Lung microvascular endothelial cell (primary cell): Measurements from ENCODE around the gene HPCAL1. TPM values are rescaled to one million over a fixed set of nuclear protein-coding genes. Genes with fewer than 3 reads are reported as not detected.

ENCODE experiments used
- DNase-seq, 2 donors: peaks; one replicate each; pipeline versions ENCODE4 v3.0.0 to v3.0.0-alpha.2; 2010; ENCODE audit warnings: low read depth in 2 of 2
- total RNA-seq: library from RNA; depleted of rRNA; stranded (reverse); fragments of >200 nt; gene quantifications from 2 replicates; pipeline ENCODE4 v1.2.1, GENCODE V29; 2014

Gene HPCAL1
- total RNA-seq, 1 donor from 2014 or later: 33.7 TPM

DNA sequence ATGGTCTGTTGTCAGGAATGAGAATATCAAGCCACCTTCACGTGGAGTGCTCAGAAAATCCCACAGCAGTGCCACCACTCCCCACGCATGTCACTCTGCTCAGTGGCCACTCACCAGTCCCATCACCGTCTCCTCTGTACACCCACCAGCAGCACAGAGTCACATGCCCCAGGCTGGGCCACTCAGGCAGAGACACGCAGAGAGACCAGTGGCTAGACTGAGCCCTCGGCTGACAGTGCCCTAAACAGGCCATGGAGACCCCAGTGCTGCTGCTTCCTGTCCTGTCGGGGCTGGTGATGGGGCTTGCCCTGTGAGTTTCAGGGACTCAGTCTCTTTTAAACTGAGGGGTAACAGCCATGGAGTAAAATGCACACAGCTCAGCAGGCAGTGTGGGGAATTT, 119.5 kb downstream of the HPCAL1 start:
- no peak for DNase-seq

GRCh38 chr2:10422732-10423399, 120.2 kb downstream of the HPCAL1 start:
- no peak for DNase-seq

- no peak for DNase-seq
These were observed 120.7 kb downstream of the HPCAL1 start for GRCh38 chr2:10423400-10423774.

- no peak for DNase-seq
These were observed 121.3 kb downstream of the HPCAL1 start for GRCh38 chr2:10424051-10424450.

GRCh38 chr2:10424916-10425505, 122.3 kb downstream of the HPCAL1 start:
- DNase-seq: no peak

DNA sequence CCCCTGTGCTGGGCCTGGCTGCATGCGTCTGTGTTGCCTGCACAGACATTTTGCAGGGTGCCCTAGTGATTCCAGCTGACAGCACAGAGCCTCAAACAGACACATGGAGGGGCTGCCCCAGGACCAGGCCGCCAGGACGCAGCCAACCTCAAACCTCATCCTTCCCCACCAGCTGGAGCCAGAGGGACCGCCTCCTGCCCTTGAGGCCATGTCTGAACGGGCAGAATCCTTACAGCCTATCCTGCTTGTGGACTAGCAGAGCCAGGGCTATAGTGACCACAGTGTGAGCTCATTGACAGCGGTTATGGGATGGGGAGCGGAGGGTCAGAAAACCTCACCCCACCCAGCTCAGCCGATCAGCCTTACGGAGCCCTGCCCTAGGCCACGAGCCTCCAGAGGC, 123.0 kb downstream of the HPCAL1 start:
- no peak for DNase-seq

DNA sequence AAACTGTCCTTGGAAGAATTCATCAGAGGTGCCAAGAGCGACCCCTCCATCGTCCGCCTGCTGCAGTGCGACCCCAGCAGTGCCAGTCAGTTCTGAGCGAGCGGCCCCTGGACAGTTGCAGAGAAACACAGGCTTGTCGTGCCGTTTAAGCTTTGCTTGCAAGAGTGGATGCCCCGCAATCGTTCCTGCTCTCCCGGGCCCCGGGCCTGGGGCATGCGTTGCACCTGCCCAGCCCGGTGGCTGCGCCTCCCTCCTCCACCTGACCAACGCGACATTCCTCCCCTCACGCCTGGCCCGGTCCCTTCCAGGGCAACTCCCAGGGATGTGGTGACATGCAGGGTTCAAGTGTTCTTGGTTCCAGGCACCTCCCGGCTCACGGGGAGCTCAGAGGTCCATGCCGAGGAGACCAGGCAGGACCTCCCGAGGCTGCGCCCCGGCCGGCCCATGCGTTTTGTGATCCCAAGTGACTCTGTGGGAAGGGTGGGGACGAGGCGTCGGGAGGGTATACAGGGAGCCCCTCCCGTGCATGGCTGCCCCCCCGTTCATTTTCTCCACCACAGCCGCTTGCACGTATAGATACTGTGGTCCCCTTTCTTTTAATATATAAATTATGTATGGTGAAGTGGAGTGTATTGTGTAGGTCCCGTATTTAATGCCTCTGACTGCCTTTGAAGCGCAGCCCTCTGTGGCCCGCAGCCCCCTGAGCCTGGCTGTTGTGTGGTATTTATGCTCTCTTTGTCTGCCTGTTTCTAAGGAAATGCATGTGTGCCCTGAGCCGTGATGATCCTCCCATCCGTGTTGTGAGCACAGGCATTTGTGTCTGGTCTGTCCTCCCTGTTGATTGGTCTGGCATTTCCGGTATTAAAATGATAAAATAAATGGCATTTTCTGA, 124.3 kb downstream of the HPCAL1 start:
- no peak for DNase-seq

DNA sequence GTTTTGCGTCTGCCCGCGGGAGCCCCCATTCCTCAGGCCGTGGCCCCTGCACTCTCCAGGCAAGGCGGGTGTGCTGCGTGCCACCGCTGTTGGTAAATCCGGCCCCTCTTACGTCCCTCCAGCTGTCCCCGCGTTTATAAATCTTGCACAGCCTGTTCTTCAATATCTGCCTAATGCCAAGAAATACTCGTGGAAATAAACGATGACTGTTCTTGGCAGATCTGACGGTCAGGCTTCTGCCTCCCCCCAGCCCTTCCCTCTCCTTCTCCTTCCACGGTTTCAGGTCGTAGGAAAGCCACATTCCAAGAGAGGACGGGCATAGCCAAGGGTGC, 124.9 kb downstream of the HPCAL1 start:
- DNase-seq: no peak

- DNase-seq: no peak
These were observed 125.7 kb downstream of the HPCAL1 start for GRCh38 chr2:10428355-10428754.

- DNase-seq: no peak
These were observed 126.2 kb downstream of the HPCAL1 start for GRCh38 chr2:10428924-10429323.

- DNase-seq: no peak
These were observed 128.3 kb downstream of the HPCAL1 start for GRCh38 chr2:10430886-10431622.

DNA sequence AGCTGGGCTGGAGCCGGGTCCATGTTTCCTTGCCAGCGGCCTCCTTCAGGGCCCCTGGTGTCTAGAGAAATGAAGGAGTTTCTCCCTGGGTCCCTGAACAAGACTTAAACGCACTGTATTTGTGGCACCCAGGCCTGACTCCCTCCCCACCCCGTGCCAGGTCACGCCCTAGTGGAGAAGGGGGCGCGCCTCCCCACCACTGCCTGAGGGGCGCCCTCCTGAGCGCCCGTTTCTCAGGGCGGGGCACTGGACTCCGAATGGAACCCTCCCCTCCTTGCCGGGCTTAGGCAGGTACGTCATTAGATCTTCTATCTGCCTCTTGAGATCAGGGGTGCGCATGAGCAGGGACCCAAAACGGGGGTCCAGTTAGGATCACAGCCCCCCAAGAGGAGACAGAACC, 129.1 kb downstream of the HPCAL1 start:
- DNase-seq: no peak

- DNase-seq: no peak
These were observed 129.8 kb downstream of the HPCAL1 start for GRCh38 chr2:10432311-10433181.

DNA sequence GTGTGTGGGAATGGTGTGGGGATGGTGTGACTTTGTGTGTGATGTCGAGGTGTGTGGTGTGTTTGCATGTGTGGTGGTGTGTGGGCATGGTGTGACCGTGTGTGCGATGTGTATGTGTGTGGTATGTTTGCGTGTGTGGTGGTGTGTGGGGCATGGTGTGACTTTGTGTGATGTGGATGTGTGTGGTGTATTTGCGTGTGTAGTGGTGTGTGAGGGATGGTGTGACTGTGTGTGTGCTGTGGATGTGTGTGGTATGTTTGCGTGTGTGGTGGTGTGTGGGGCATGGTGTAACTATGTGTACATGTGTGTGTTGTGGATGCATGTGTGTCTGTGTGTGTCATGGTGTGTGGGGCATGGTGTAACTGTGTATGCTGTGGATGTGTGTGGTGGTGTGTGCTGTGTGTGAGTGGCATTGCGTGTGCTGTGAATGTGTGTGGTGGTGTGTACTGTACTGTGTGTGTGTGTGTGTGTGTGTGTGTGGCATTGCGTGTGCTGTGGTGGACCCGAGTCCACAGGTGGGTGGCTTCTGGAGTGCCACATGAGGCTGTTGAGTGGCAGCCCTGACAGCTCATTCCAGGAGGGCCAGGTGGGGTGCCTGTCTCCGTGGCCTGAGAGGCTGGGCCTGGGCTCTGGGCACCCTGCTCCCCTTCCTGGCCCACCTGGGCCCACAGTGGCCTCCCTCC, 130.7 kb downstream of the HPCAL1 start:
- no peak for DNase-seq

DNA sequence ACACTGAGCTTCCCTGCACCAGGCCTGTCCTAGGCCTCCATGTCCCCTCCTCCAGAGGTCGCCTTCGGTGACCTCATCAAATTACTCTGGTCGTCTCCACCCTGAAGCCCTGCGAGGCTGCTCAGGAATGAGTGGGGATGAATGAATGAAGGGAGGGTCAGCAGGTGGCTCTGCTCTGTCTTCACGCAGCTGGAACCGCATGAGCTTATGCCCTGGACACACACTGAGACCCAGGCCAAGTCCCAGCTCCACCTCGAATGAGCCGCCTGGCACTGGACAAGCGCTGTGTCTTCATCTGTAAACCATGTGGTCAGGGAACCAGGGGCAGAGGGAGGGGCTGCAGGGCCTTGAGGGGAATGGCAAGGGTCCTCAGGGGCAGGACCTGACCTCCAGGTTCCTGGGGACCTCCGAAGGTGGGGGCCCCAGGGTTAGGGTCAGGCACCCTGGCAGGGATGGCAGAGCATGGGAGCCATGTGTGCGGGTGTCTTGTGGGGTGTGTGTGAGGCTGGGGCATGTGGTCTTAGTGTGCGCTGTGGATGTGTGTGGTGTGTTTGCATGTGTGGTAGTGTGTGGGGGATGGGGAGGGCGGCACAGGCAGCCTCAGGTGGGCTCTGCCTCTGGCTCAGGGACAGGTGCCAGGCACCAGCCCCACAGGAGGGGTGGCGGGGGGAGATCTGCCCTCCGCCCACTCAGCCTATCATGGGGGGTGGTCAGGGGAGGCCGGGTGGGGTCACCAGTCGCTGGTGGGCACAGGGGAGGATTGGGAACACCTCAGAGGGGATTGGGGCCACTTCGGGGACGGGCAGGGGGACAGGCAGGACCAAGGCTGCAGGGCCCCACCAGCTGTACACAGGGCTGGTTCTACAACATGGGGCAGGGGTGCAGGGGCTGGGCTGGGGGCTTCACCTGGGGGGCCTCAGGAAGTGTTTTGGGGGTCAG, 131.5 kb downstream of the HPCAL1 start:
- no peak for DNase-seq

- peak; percentile 70 to 86 for DNase-seq
These were observed 132.4 kb downstream of the HPCAL1 start for GRCh38 chr2:10434886-10435819.

- no peak for DNase-seq
These were observed 133.1 kb downstream of the HPCAL1 start for GRCh38 chr2:10435820-10436204.

- DNase-seq: no peak
These were observed 133.9 kb downstream of the HPCAL1 start for GRCh38 chr2:10436583-10437110.
